HepG2 (cell line): ENCODE results near the gene WNK4. TPM values are rescaled to one million over a fixed set of nuclear protein-coding genes. Genes with fewer than 3 reads are reported as not detected.

Source experiments
- CBX1 ChIP-seq: IDR thresholded peaks from one replicate; pipeline ENCODE4 v1.6.1; 2016; ENCODE audit warnings: antibody characterized with exemption, low read depth
- IRF9 ChIP-seq: sonication (generic); formaldehyde crosslinking; IDR thresholded peaks from 2 replicates; pipeline ENCODE4 v1.8.0; 2022; ENCODE audit warnings: missing genetic modification reagents, mild to moderate bottlenecking, borderline replicate concordance
- KDM2A ChIP-seq: sonication (generic); formaldehyde crosslinking; IDR thresholded peaks from 2 replicates; pipeline ENCODE4 v1.4.0; 2020; ENCODE audit warnings: low read depth, missing genetic modification reagents, borderline replicate concordance
- RBM39 ChIP-seq: fragments of 200-400 bp; formaldehyde crosslinking; IDR thresholded peaks from one replicate; pipeline ENCODE4 v1.6.1; 2018; ENCODE audit warnings: antibody characterized with exemption, mild to moderate bottlenecking, low read depth, low read length; ENCODE audit not compliant: poor library complexity, severe bottlenecking
- TAF15 ChIP-seq: fragments of 200-400 bp; formaldehyde crosslinking; IDR thresholded peaks from one replicate; pipeline ENCODE4 v1.6.1; 2018; ENCODE audit warnings: mild to moderate bottlenecking, low read depth, low read length; ENCODE audit not compliant: poor library complexity, severe bottlenecking
- TFDP2 ChIP-seq: sonication (generic); formaldehyde crosslinking; IDR thresholded peaks from 2 replicates; pipeline ENCODE4 v1.4.0; 2020; ENCODE audit warnings: missing genetic modification reagents
- ZBTB34 ChIP-seq: sonication (generic); formaldehyde crosslinking; IDR thresholded peaks from 2 replicates; pipeline ENCODE4 v1.8.0; 2022; ENCODE audit warnings: mild to moderate bottlenecking, missing genetic modification reagents
- ZGPAT ChIP-seq: IDR thresholded peaks from 2 replicates; pipeline ENCODE4 v1.6.1; 2016; ENCODE audit warnings: mild to moderate bottlenecking
- ZNF775 ChIP-seq: sonication (generic); formaldehyde crosslinking; IDR thresholded peaks from 2 replicates; pipeline ENCODE4 v1.4.0; 2020; ENCODE audit warnings: missing genetic modification reagents, mild to moderate bottlenecking, moderate library complexity, borderline replicate concordance
- polyA plus RNA-seq, 8 experiments: library from polyadenylated mRNA; depleted of rRNA in 3 of 8; stranded (reverse) in 7 of 8; unstranded in 1 of 8; fragments of >200 nt; fragmentation: Illumina TruSeq in 4 of 8; extraction: Trizol in 4 of 8; gene quantifications; 2 replicates each; pipeline versions ENCODE4 v1.2.1 to v1.2.3, GENCODE V29; 2011 to 2016; ENCODE audit warnings: low read depth in 4 of 8, missing spikeins in 1 of 8, mixed read lengths in 1 of 8; ENCODE audit not compliant: insufficient read depth in 1 of 8
- total RNA-seq, 5 experiments: library from RNA; depleted of rRNA; stranded (reverse); fragments of >200 nt; fragmentation: Illumina TruSeq; extraction: Trizol; gene quantifications; 2 replicates each; pipeline ENCODE4 v1.2.3, GENCODE V29; 2016; ENCODE audit warnings: low read depth in 1 of 5
- TF ChIP-seq, protein P1 (sequence below): sonication (generic); formaldehyde crosslinking; IDR thresholded peaks from 2 replicates; pipeline ENCODE4 v1.5.0; 2020; ENCODE audit warnings: mild to moderate bottlenecking, missing genetic modification reagents
- TF ChIP-seq, protein P2 (sequence below): sonication (generic); formaldehyde crosslinking; IDR thresholded peaks from 2 replicates; pipeline ENCODE4 v1.4.0; 2020; ENCODE audit warnings: missing genetic modification reagents
- TF ChIP-seq, protein P3 (sequence below): sonication (generic); formaldehyde crosslinking; conservative IDR thresholded peaks from 2 replicates; pipeline ENCODE4 v1.4.0; 2020; ENCODE audit warnings: missing genetic modification reagents
- TF ChIP-seq, protein P4 (sequence below): sonication (generic); formaldehyde crosslinking; conservative IDR thresholded peaks from 2 replicates; pipeline ENCODE4 v1.8.0; 2022; ENCODE audit warnings: low read depth, missing genetic modification reagents

WNK4 gene
- total and polyA plus RNA-seq, 2 of the 13 experiments (the other 11 are each of a cell fraction or from before 2014, with no cell fraction given), result 2.7 to 13.7 TPM

GRCh38 chr17:42779936-42780850 is at the start of gene WNK4 (continued):
- TF ChIP-seq, protein P1, sequence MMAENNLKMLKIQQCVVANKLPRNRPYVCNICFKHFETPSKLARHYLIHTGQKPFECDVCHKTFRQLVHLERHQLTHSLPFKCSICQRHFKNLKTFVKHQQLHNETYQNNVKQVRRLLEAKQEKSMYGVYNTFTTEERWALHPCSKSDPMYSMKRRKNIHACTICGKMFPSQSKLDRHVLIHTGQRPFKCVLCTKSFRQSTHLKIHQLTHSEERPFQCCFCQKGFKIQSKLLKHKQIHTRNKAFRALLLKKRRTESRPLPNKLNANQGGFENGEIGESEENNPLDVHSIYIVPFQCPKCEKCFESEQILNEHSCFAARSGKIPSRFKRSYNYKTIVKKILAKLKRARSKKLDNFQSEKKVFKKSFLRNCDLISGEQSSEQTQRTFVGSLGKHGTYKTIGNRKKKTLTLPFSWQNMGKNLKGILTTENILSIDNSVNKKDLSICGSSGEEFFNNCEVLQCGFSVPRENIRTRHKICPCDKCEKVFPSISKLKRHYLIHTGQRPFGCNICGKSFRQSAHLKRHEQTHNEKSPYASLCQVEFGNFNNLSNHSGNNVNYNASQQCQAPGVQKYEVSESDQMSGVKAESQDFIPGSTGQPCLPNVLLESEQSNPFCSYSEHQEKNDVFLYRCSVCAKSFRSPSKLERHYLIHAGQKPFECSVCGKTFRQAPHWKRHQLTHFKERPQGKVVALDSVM, result no peak; the same call in none of the 2 replicates
- TF ChIP-seq, protein P2, sequence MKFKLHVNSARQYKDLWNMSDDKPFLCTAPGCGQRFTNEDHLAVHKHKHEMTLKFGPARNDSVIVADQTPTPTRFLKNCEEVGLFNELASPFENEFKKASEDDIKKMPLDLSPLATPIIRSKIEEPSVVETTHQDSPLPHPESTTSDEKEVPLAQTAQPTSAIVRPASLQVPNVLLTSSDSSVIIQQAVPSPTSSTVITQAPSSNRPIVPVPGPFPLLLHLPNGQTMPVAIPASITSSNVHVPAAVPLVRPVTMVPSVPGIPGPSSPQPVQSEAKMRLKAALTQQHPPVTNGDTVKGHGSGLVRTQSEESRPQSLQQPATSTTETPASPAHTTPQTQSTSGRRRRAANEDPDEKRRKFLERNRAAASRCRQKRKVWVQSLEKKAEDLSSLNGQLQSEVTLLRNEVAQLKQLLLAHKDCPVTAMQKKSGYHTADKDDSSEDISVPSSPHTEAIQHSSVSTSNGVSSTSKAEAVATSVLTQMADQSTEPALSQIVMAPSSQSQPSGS (CRISPR knock-in tag), result peak; percentile 27
- TF ChIP-seq TFDP2 (0 out of 2 replicates have a peak, but pooled peaks have one; percentile 11), IRF9 (CRISPR knock-in tag) (peak; percentile 23; the same call in 1 of the 2 replicates), TAF15 (no peak), ZBTB34 (CRISPR knock-in tag) (peak; percentile 67; the same call in 1 of the 2 replicates), ZNF775 (CRISPR knock-in tag) (peak; percentile 51; the same call in 1 of the 2 replicates), RBM39 (peak; percentile 49), ZGPAT (peak; percentile 76), KDM2A (CRISPR knock-in tag) (peak; percentile 96), CBX1 (peak; percentile 18)
- TF ChIP-seq, protein P3, sequence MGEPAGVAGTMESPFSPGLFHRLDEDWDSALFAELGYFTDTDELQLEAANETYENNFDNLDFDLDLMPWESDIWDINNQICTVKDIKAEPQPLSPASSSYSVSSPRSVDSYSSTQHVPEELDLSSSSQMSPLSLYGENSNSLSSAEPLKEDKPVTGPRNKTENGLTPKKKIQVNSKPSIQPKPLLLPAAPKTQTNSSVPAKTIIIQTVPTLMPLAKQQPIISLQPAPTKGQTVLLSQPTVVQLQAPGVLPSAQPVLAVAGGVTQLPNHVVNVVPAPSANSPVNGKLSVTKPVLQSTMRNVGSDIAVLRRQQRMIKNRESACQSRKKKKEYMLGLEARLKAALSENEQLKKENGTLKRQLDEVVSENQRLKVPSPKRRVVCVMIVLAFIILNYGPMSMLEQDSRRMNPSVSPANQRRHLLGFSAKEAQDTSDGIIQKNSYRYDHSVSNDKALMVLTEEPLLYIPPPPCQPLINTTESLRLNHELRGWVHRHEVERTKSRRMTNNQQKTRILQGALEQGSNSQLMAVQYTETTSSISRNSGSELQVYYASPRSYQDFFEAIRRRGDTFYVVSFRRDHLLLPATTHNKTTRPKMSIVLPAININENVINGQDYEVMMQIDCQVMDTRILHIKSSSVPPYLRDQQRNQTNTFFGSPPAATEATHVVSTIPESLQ (CRISPR knock-in tag), result no peak
- TF ChIP-seq, protein P4, sequence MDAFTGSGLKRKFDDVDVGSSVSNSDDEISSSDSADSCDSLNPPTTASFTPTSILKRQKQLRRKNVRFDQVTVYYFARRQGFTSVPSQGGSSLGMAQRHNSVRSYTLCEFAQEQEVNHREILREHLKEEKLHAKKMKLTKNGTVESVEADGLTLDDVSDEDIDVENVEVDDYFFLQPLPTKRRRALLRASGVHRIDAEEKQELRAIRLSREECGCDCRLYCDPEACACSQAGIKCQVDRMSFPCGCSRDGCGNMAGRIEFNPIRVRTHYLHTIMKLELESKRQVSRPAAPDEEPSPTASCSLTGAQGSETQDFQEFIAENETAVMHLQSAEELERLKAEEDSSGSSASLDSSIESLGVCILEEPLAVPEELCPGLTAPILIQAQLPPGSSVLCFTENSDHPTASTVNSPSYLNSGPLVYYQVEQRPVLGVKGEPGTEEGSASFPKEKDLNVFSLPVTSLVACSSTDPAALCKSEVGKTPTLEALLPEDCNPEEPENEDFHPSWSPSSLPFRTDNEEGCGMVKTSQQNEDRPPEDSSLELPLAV (CRISPR knock-in tag), result peak; percentile 87; the same call in 1 of the 2 replicates
